BLaER1 (cell line): ENCODE results near the gene ANXA1.

Source experiments
- H3K27ac ChIP-seq: shearing (Covaris generic); formaldehyde crosslinking; 2 replicates; pipeline ENCODE4 v1.8.1; 2022
- H3K27me3 ChIP-seq: shearing (Covaris generic); formaldehyde crosslinking; 2 replicates; pipeline ENCODE4 v1.8.1; 2022
- H3K36me3 ChIP-seq: shearing (Covaris generic); formaldehyde crosslinking; 2 replicates; pipeline ENCODE4 v1.8.1; 2022
- H3K4me1 ChIP-seq: shearing (Covaris generic); formaldehyde crosslinking; 2 replicates; pipeline ENCODE4 v1.8.1; 2022
- H3K4me2 ChIP-seq: shearing (Covaris generic); formaldehyde crosslinking; 2 replicates; pipeline ENCODE4 v1.8.1; 2022
- H3K4me3 ChIP-seq: shearing (Covaris generic); formaldehyde crosslinking; 2 replicates; pipeline ENCODE4 v1.8.1; 2022
- H3K9ac ChIP-seq: shearing (Covaris generic); formaldehyde crosslinking; 2 replicates; pipeline ENCODE4 v1.8.1; 2022
- H3K9me3 ChIP-seq: shearing (Covaris generic); formaldehyde crosslinking; 2 replicates; pipeline ENCODE4 v1.8.1; 2022
- H4K20me1 ChIP-seq: shearing (Covaris generic); formaldehyde crosslinking; 2 replicates; pipeline ENCODE4 v1.8.1; 2022
- Cebpa-rat ChIP-seq: shearing (Covaris generic); IDR thresholded peaks from 2 replicates; pipeline ENCODE4 v1.8.1; 2022

ANXA1 gene

DNA sequence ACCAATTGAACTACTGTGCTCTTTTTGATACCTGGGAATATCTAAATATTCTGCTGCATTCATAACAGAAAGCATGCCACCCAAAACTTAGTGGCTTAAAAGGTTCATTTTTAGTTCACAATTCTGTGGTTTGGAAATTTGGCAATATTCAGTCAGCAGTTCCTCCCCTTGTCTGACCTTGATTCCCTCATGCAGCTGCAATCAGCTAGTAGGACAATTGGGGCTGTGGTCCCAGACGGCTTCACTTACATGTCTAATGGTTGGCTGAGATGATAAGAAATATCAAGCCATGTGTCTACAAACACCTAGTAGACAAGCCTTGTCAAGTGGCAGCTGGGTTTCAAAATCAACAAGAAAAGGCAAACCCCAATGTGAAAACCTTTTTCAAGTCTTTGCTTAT, 51.3 kb downstream of the ANXA1 start:
- Histone ChIP-seq H3K27me3 (no peaks in the 10 kb centered on the region), H3K9me3 (no peaks in the 10 kb centered on the region), H3K4me3 (no peak overlapping the region), H3K4me2 (no peak overlapping the region), H3K9ac (no peak overlapping the region), H3K4me1 (no peaks in the 10 kb centered on the region), H3K36me3 (no peaks in the 10 kb centered on the region), H4K20me1 (no peaks in the 10 kb centered on the region), H3K27ac (no peak overlapping the region)
- no peak for TF ChIP-seq Cebpa-rat

DNA sequence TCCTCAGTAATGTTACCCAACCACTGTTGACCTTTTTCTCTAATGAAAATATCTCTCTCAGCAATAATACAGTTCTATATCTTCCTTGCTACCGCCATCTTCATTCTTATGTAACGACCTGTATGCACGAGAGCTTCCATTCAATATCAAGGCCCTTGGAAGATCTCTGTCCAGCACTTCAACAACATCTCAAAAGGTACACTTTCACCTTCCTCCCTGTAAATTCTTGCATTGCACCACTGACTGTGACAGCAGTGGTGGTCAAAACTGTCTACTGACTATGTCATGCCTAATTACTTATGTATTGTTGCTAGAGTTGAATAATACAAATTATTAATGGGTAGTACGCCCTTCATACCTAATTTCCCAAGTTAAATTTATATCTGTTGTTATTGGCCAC, 53.3 kb downstream of the ANXA1 start:
- Histone ChIP-seq H3K4me2 (no peak overlapping the region), H3K4me1 (no peaks in the 10 kb centered on the region), H3K27me3 (no peaks in the 10 kb centered on the region), H4K20me1 (no peaks in the 10 kb centered on the region), H3K4me3 (no peak overlapping the region), H3K27ac (no peak overlapping the region), H3K9ac (no peak overlapping the region), H3K36me3 (no peaks in the 10 kb centered on the region), H3K9me3 (no peaks in the 10 kb centered on the region)
- TF ChIP-seq Cebpa-rat = no peak

- H3K36me3 ChIP-seq = no peaks in the 10 kb centered on the region
- no peak for TF ChIP-seq Cebpa-rat
- H3K4me2 ChIP-seq = no peak overlapping the region
- no peak overlapping the region for H3K4me3 ChIP-seq
- no peaks in the 10 kb centered on the region for H3K4me1 ChIP-seq
- no peaks in the 10 kb centered on the region for H3K9me3 ChIP-seq
- no peaks in the 10 kb centered on the region for H4K20me1 ChIP-seq
- H3K9ac ChIP-seq = no peak overlapping the region
- H3K27me3 ChIP-seq = no peaks in the 10 kb centered on the region
- H3K27ac ChIP-seq = no peak overlapping the region
Measured at GRCh38 chr9:73206851-73207250, 55.2 kb downstream of the ANXA1 start.

GRCh38 chr9:73210886-73211666, 59.4 kb downstream of the ANXA1 start:
- Histone ChIP-seq H3K36me3 (no peaks in the 10 kb centered on the region), H3K9me3 (no peaks in the 10 kb centered on the region), H4K20me1 (no peaks in the 10 kb centered on the region), H3K27me3 (no peaks in the 10 kb centered on the region), H3K9ac (no peak overlapping the region), H3K4me1 (no peaks in the 10 kb centered on the region), H3K4me3 (no peak overlapping the region), H3K4me2 (no peak overlapping the region), H3K27ac (no peak overlapping the region)
- TF ChIP-seq Cebpa-rat = no peak

DNA sequence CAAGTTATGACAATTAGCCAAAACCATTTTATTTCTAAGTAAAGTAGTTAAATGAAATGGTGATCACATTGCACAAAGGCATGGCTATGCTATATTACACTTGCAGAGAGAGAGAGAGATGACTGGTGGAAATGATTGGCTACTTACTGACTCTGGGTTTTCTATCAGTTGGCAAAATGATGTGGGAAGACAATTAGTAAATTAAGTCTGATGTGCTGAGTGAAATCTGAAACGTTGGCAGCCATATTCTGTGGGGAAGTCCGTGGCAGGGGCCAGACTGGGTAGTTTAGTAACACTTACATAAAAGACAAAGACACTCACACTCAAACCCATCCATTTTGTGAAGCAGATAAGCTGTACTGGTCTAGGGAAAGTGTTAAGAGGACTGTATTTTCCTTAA, 61.6 kb downstream of the ANXA1 start:
- TF ChIP-seq Cebpa-rat = no peak
- Histone ChIP-seq H3K36me3 (no peaks in the 10 kb centered on the region), H3K4me1 (no peaks in the 10 kb centered on the region), H3K9me3 (no peaks in the 10 kb centered on the region), H3K27ac (no peak overlapping the region), H3K27me3 (no peaks in the 10 kb centered on the region), H4K20me1 (no peaks in the 10 kb centered on the region), H3K4me2 (no peak overlapping the region), H3K9ac (no peak overlapping the region), H3K4me3 (no peak overlapping the region)

DNA sequence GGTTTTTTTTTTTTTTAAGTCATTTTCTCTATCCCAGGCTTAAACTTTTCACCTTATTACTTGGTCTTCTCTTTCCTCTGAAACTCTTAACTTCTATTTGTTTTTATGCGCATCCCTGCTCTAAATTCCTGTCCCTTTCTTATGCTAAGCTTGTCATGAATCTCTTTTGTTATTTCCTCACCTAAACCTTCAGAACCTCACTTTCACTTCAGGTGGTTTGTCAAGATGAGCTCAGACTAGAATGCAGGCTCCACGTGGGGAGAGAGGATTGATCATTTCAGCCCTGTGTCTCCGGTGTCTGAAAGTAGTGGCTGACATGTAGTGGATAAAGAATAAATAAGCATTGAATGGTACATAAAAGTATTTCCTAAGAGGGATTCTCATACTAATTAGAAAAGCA, 63.6 kb downstream of the ANXA1 start:
- no peak overlapping the region for H3K9ac ChIP-seq
- H4K20me1 ChIP-seq = no peaks in the 10 kb centered on the region
- no peak overlapping the region for H3K4me2 ChIP-seq
- no peaks in the 10 kb centered on the region for H3K4me1 ChIP-seq
- 0 out of 2 replicates have a peak, but pooled peaks cover 10% of the 10 kb centered on the region for H3K9me3 ChIP-seq
- no peaks in the 10 kb centered on the region for H3K36me3 ChIP-seq
- no peak for TF ChIP-seq Cebpa-rat
- no peaks in the 10 kb centered on the region for H3K27me3 ChIP-seq
- H3K4me3 ChIP-seq = no peak overlapping the region
- no peak overlapping the region for H3K27ac ChIP-seq

- TF ChIP-seq Cebpa-rat = no peak
- no peak overlapping the region for H3K4me2 ChIP-seq
- H3K27me3 ChIP-seq = no peaks in the 10 kb centered on the region
- H3K4me1 ChIP-seq = no peaks in the 10 kb centered on the region
- no peaks in the 10 kb centered on the region for H3K36me3 ChIP-seq
- H3K27ac ChIP-seq = no peak overlapping the region
- no peaks in the 10 kb centered on the region for H4K20me1 ChIP-seq
- no peak overlapping the region for H3K9ac ChIP-seq
- 0 out of 2 replicates have a peak, but pooled peaks cover 10% of the 10 kb centered on the region for H3K9me3 ChIP-seq
- H3K4me3 ChIP-seq = no peak overlapping the region
Measured at GRCh38 chr9:73216100-73216499, 64.4 kb downstream of the ANXA1 start.
